HUES6 (cell line): ENCODE data around the gene NHLRC2.

Experiments
- H3K27ac ChIP-seq: 2 replicates; pipeline ENCODE4 v1.7.0; 2013; ENCODE audit warnings: low read depth, mild to moderate bottlenecking, low read length, inconsistent platforms
- H3K27me3 ChIP-seq: 2 replicates; pipeline ENCODE4 v1.6.1; 2013; ENCODE audit warnings: low read length; ENCODE audit not compliant: control insufficient read depth, insufficient read depth
- H3K36me3 ChIP-seq: 2 replicates; pipeline ENCODE4 v1.6.1; 2013; ENCODE audit warnings: low read length; ENCODE audit not compliant: control insufficient read depth, insufficient read depth
- H3K4me1 ChIP-seq: 2 replicates; pipeline ENCODE4 v1.6.1; 2013; ENCODE audit warnings: low read length; ENCODE audit not compliant: control insufficient read depth, insufficient read depth
- H3K4me3 ChIP-seq: 2 replicates; pipeline ENCODE4 v1.5.1; 2013; ENCODE audit warnings: low read depth, low read length
- H3K9ac ChIP-seq: one replicate; pipeline ENCODE4 v1.6.1; 2013; ENCODE audit warnings: mild to moderate bottlenecking, low read length
- H3K9me3 ChIP-seq: 2 replicates; pipeline ENCODE4 v1.6.1; 2013; ENCODE audit warnings: low read depth, low read length; ENCODE audit not compliant: control insufficient read depth, insufficient read depth

NHLRC2 gene

GRCh38 chr10:113865901-113866300 lies 11.4 kb downstream of the NHLRC2 start:
- no peak overlapping the region for H3K9ac ChIP-seq
- no peaks in the 10 kb centered on the region for H3K27me3 ChIP-seq
- no peak overlapping the region for H3K4me3 ChIP-seq
- no peaks in the 10 kb centered on the region for H3K4me1 ChIP-seq
- no peaks in the 10 kb centered on the region for H3K9me3 ChIP-seq
- H3K27ac ChIP-seq, result no peak overlapping the region
- H3K36me3 ChIP-seq, result peaks cover 41% of the 10 kb centered on the region

- Histone ChIP-seq H3K36me3 (peaks cover 36% of the 10 kb centered on the region), H3K9ac (no peak overlapping the region), H3K4me1 (no peaks in the 10 kb centered on the region), H3K9me3 (peaks cover 3% of the 10 kb centered on the region; the same call in 1 of the 2 replicates), H3K4me3 (no peak overlapping the region), H3K27ac (no peak overlapping the region), H3K27me3 (no peaks in the 10 kb centered on the region)
Measured at GRCh38 chr10:113866551-113867394, 12.3 kb downstream of the NHLRC2 start.

GRCh38 chr10:113867904-113868303 lies 13.4 kb downstream of the NHLRC2 start:
- Histone ChIP-seq H3K27me3 (no peaks in the 10 kb centered on the region), H3K36me3 (peaks cover 33% of the 10 kb centered on the region), H3K9ac (no peak overlapping the region), H3K4me1 (no peaks in the 10 kb centered on the region), H3K27ac (no peak overlapping the region), H3K9me3 (peaks cover 5% of the 10 kb centered on the region; the same call in 1 of the 2 replicates), H3K4me3 (no peak overlapping the region)

- no peak overlapping the region for H3K4me3 ChIP-seq
- H3K4me1 ChIP-seq, result no peaks in the 10 kb centered on the region
- no peak overlapping the region for H3K27ac ChIP-seq
- H3K9me3 ChIP-seq, result peaks cover 5% of the 10 kb centered on the region; the same call in 1 of the 2 replicates
- H3K9ac ChIP-seq, result no peak overlapping the region
- no peaks in the 10 kb centered on the region for H3K27me3 ChIP-seq
- peaks cover 20% of the 10 kb centered on the region; the same call in 1 of the 2 replicates for H3K36me3 ChIP-seq
Measured at GRCh38 chr10:113869789-113870188, 15.3 kb downstream of the NHLRC2 start.

GRCh38 chr10:113872139-113873030 lies 17.9 kb downstream of the NHLRC2 start:
- Histone ChIP-seq H3K27me3 (no peaks in the 10 kb centered on the region), H3K36me3 (peaks cover 28% of the 10 kb centered on the region)

GRCh38 chr10:113875212-113875611 lies 20.8 kb downstream of the NHLRC2 start:
- Histone ChIP-seq H3K27me3 (no peaks in the 10 kb centered on the region), H3K4me3 (no peak overlapping the region), H3K9ac (no peak overlapping the region), H3K9me3 (peaks cover 5% of the 10 kb centered on the region; the same call in 1 of the 2 replicates), H3K27ac (no peak overlapping the region), H3K36me3 (peaks cover 27% of the 10 kb centered on the region), H3K4me1 (no peaks in the 10 kb centered on the region)

More at GRCh38 chr10:113872139-113873030, 17.9 kb downstream of the NHLRC2 start:
- H3K27ac ChIP-seq, result no peak overlapping the region
- peaks cover 5% of the 10 kb centered on the region; the same call in 1 of the 2 replicates for H3K9me3 ChIP-seq
- H3K9ac ChIP-seq, result no peak overlapping the region
- H3K4me3 ChIP-seq, result no peak overlapping the region
- H3K4me1 ChIP-seq, result no peaks in the 10 kb centered on the region

- peaks cover 5% of the 10 kb centered on the region; the same call in 1 of the 2 replicates for H3K9me3 ChIP-seq
- no peak overlapping the region for H3K4me3 ChIP-seq
- no peak overlapping the region for H3K9ac ChIP-seq
- H3K4me1 ChIP-seq, result no peaks in the 10 kb centered on the region
- H3K27ac ChIP-seq, result no peak overlapping the region
- H3K27me3 ChIP-seq, result no peaks in the 10 kb centered on the region
- peaks cover 33% of the 10 kb centered on the region for H3K36me3 ChIP-seq
Measured at GRCh38 chr10:113876461-113876860, 22.0 kb downstream of the NHLRC2 start.

GRCh38 chr10:113879691-113880090 lies 25.2 kb downstream of the NHLRC2 start:
- H3K4me1 ChIP-seq, result no peaks in the 10 kb centered on the region
- H3K9ac ChIP-seq, result no peak overlapping the region
- no peak overlapping the region for H3K4me3 ChIP-seq
- H3K27me3 ChIP-seq, result no peaks in the 10 kb centered on the region
- H3K9me3 ChIP-seq, result no peaks in the 10 kb centered on the region
- no peak overlapping the region for H3K27ac ChIP-seq
- peaks cover 27% of the 10 kb centered on the region for H3K36me3 ChIP-seq

- peaks cover 31% of the 10 kb centered on the region for H3K36me3 ChIP-seq
- H3K9ac ChIP-seq, result no peak overlapping the region
- no peak overlapping the region for H3K27ac ChIP-seq
- H3K4me1 ChIP-seq, result no peaks in the 10 kb centered on the region
- no peaks in the 10 kb centered on the region for H3K9me3 ChIP-seq
- H3K27me3 ChIP-seq, result no peaks in the 10 kb centered on the region
- H3K4me3 ChIP-seq, result no peak overlapping the region
Measured at GRCh38 chr10:113880236-113880635, 25.8 kb downstream of the NHLRC2 start.

GRCh38 chr10:113882240-113882639 lies 27.8 kb downstream of the NHLRC2 start:
- Histone ChIP-seq H3K9me3 (no peaks in the 10 kb centered on the region), H3K4me1 (no peaks in the 10 kb centered on the region), H3K9ac (no peak overlapping the region), H3K27me3 (no peaks in the 10 kb centered on the region), H3K27ac (no peak overlapping the region), H3K36me3 (peaks cover 30% of the 10 kb centered on the region), H3K4me3 (no peak overlapping the region)

- no peak overlapping the region for H3K4me3 ChIP-seq
- H3K27ac ChIP-seq, result no peak overlapping the region
- peaks cover 16% of the 10 kb centered on the region for H3K36me3 ChIP-seq
- H3K9ac ChIP-seq, result no peak overlapping the region
- H3K4me1 ChIP-seq, result no peaks in the 10 kb centered on the region
- H3K9me3 ChIP-seq, result no peaks in the 10 kb centered on the region
- no peaks in the 10 kb centered on the region for H3K27me3 ChIP-seq
Measured at GRCh38 chr10:113889911-113890310, 35.5 kb downstream of the NHLRC2 start.
